Activated CD8-positive, alpha-beta memory T cell treated with anti-CD3 and anti-CD28 coated beads, Interleukin-2, amount 50 U/mL, for 48 hours (primary cell): ENCODE measurements around the gene MPHOSPH10.
"Not testable (repeated sequence)": the region's sequence is repeated elsewhere in the genome, so short reads cannot be mapped to it uniquely, and the experiment has no call there.

ENCODE experiments used
- DNase-seq: peaks from one replicate; pipeline ENCODE4 v3.0.0-alpha.2; 2020

MPHOSPH10 gene

GRCh38 chr2:71130152-71130904, at the start of gene MPHOSPH10, which contains the start of gene MCEE:
TSS of gene MPHOSPH10 (plus strand) at chr2:71130634. CDS start at chr2:71130666, 32 bp downstream.
TSS of gene MCEE (minus strand) at chr2:71130229. CDS start at chr2:71130219, 10 bp downstream.
- DNase-seq, result peak; percentile 93

- peak; percentile 76 for DNase-seq
These were observed 47.8 kb upstream of the MPHOSPH10 start for GRCh38 chr2:71082402-71083252.

GRCh38 chr2:71083297-71083696, 47.1 kb upstream of the MPHOSPH10 start:
- not testable (repeated sequence) for DNase-seq

- not testable (repeated sequence) for DNase-seq
These were observed 46.6 kb upstream of the MPHOSPH10 start for GRCh38 chr2:71083752-71084312.

- DNase-seq, result not testable (repeated sequence)
These were observed 45.0 kb upstream of the MPHOSPH10 start for GRCh38 chr2:71085325-71086003.

GRCh38 chr2:71089475-71089874, 41.0 kb upstream of the MPHOSPH10 start:
- DNase-seq, result not testable (repeated sequence)

- not testable (repeated sequence) for DNase-seq
These were observed 38.6 kb upstream of the MPHOSPH10 start for GRCh38 chr2:71091808-71092207.

- DNase-seq, result not testable (repeated sequence)
These were observed 37.8 kb upstream of the MPHOSPH10 start for GRCh38 chr2:71092491-71093260.

- DNase-seq, result peak; percentile 60
These were observed 30.1 kb upstream of the MPHOSPH10 start for GRCh38 chr2:71100195-71100964.

- no peak for DNase-seq
These were observed 28.8 kb upstream of the MPHOSPH10 start for GRCh38 chr2:71101656-71102055.

GRCh38 chr2:71102981-71103681, 27.3 kb upstream of the MPHOSPH10 start:
- DNase-seq, result no peak

GRCh38 chr2:71103809-71104208, 26.6 kb upstream of the MPHOSPH10 start:
- no peak for DNase-seq

- DNase-seq, result not testable (repeated sequence)
These were observed 24.0 kb upstream of the MPHOSPH10 start for GRCh38 chr2:71106463-71106862.

- DNase-seq, result no peak
These were observed 22.3 kb upstream of the MPHOSPH10 start for GRCh38 chr2:71108091-71108490.

GRCh38 chr2:71113843-71114242, 16.6 kb upstream of the MPHOSPH10 start:
- DNase-seq, result no peak

- DNase-seq, result no peak
These were observed 13.4 kb upstream of the MPHOSPH10 start for GRCh38 chr2:71117063-71117462.

- no peak for DNase-seq
These were observed 10.2 kb upstream of the MPHOSPH10 start for GRCh38 chr2:71120195-71120594.

GRCh38 chr2:71121479-71121878, 9.0 kb upstream of the MPHOSPH10 start:
- no peak for DNase-seq

GRCh38 chr2:71122387-71123298, 7.8 kb upstream of the MPHOSPH10 start:
- DNase-seq, result no peak
